Fibroblast of peridontal ligament (primary cell): Measurements from ENCODE around the gene MBNL1.
"Not testable (repeated sequence)": the region's sequence is repeated elsewhere in the genome, so short reads cannot be mapped to it uniquely, and the experiment has no call there.

Experiments used
- DNase-seq: peaks from one replicate; pipeline ENCODE4 v3.0.0-alpha.2; 2010; ENCODE audit errors: extremely low read depth

The MBNL1 gene

GRCh38 chr3:152319831-152320617 is 51.3 kb downstream of the MBNL1 start:
- no peak for DNase-seq

DNA sequence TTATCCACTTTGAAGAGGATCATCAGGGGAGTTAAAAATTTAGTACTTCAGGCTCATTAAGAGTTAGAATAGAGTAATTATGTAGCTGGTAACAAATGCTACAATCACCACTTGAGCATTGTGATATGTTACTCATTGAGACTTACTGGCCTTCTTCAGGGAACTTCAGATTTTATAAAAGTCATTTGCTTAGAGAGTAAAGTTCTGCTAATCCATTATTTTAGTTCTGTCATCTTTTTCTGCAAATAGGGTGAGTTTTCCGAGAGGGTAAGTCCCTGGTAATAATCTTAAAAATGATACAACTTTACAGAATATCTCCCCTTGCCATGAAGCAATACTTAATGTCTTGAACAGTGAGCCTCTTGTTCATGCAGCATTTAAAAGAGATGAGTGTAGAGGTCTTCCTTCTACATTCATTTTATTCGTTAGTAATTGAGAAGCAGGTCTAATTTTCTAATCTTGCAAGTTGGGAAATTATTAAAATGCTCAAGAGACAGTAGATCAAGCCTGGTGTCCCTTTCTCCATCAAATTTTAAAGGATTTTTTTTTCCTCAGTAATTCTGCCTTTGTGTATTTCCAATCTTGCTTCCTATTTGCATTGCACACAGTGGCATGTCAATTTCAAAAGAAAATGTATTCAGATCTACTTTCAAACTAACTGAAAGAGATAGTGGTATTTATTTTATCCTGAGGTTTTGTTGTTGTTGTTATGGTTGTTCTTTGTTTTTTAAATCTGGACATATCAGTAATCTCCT is 52.6 kb downstream of the MBNL1 start:
- DNase-seq, result no peak

GRCh38 chr3:152321955-152322377 is 53.2 kb downstream of the MBNL1 start:
- DNase-seq, result no peak

DNA sequence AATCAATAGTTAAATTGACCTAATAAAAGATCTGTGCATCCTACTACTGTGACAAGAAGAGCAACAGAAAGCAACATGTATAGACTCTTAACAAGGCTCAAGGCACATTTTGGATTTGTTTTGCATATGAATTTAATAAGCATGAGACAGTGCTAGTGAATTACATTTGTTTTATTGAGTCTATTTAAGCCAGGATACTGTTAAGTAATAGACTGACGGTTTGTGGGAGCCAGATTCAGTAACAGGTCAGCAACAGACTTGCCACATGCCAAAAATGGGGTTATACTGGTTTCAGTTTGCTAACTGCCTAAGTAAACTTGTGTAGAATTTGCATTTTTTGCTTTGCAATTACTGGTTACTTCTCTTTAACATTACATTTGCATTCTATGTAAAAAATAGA is 54.0 kb downstream of the MBNL1 start:
- peak; percentile 58 for DNase-seq

DNA sequence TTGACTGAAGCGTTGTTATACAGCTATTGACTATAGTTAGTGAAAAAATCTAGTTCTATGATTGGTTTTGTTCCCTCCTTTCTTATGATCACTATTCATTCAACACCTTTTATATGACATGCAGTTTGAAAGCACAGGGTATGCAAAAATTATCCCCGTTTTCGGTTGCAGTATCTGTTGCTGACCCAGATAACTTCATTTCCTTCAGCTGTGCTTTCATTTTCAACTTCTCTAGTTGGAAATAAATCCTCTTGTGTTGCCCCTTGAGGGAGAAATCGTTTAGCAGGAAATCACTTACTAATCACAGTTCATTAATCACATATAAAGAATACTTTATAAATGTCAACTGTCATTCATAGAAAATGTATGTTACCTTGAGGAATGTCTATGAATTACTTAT is 55.1 kb downstream of the MBNL1 start:
- no peak for DNase-seq

GRCh38 chr3:152325136-152325535 is 56.4 kb downstream of the MBNL1 start:
- no peak for DNase-seq

DNA sequence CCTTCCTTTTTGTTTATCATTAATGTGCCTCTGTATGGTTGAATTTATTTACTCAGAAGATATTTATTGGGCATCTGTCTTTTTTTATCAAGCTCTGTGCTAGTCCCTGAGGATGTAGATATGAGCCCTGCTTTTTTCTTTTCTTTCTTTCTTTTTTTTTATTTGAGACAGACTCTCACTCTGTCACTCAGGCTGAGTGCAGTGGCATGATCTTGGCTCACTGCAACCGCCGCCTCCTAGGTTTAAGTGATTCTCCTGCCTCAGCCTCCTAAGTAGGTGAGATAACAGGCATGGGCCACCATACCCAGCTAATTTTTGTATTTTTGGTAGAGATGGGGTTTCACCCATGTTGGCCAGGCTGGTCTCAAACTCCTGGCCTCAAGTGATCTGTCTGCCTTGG is 58.5 kb downstream of the MBNL1 start:
- DNase-seq, result no peak

GRCh38 chr3:152328841-152329240 is 60.1 kb downstream of the MBNL1 start:
- peak; percentile 90 for DNase-seq

GRCh38 chr3:152330559-152330958 is 61.8 kb downstream of the MBNL1 start:
- DNase-seq, result no peak

DNA sequence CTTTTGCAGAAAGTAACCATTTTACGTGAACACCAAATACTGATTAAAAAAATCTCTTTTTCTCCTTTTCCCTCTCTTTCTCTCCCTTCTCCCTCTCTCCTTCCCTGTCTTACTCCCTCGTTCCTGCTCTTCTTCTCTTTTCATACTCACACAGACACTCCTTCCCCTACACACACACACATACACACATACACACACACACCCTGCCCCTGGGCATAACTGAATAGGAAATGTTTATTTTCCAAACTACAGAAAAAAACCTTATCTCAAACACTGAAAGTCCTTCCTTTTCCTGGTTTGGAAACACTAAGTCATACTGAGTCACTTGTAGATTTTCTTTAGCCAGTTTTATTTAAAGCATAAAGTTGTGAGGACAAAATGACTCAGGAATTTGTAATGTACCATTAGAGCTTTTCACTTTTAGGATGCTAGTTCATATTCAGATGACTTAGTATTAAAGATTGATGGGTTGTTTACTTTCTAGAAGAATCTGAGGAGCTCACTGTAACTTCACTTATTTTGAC is 62.4 kb downstream of the MBNL1 start:
- peak; percentile 80 for DNase-seq

DNA sequence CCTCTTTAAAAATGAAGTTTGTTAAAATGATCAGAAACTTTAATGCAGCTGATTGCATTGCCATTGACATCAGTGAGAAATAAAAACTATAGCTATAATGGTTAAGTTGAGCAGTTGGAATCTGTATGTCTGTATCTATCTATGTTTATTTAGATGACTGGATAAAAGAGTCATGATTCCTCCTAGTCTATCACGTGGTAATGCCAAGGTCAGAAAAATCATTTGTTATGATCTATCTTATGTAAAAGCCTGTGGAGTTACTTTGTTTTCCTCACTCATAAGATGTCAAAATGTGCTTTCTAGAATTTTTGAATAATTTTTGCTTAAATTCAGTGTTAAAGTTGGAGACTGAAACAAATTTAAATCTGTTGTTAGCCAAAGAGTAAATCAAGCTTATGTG is 63.3 kb downstream of the MBNL1 start:
- no peak for DNase-seq

DNA sequence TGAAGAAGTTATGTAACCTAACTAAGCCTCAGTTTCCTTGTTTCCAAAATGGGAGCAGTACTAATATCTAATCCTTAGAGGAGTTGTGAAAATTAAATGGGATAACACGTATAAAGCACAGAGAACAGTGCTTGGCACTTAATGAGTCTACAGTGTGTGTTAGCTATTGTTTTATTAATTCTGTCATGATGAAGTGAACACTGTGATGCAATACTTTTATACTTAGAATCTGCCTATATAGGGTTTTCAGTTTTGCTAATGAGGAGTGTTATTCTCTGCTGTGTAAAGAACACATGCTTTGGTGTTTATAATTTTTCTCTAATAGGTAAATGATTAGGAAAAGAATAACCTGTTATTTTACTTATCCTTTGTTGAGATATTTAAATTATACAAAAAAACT is 65.2 kb downstream of the MBNL1 start:
- DNase-seq, result no peak

DNA sequence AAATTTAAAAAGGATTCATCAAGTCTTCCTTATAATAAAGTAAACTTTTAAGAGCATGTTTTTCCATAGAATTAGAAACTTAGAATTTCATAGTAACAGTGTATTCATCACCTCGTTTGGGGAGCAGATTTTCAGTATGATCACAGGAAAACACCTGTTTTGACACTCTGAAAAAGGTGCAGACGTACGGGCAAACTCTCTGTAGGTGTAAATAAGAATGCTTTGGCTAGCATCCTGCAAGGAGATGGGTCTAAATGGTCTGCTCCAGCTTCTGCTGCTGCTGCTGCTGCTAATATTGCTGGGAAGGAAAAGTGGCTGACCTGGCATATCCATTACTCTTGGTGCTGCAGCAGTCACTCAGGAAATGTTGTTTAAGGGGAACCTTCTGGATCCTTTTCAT is 66.0 kb downstream of the MBNL1 start:
- DNase-seq, result no peak

GRCh38 chr3:152335273-152335672 is 66.5 kb downstream of the MBNL1 start:
- DNase-seq, result no peak

GRCh38 chr3:152337337-152337736 is 68.6 kb downstream of the MBNL1 start:
- not testable (repeated sequence) for DNase-seq

DNA sequence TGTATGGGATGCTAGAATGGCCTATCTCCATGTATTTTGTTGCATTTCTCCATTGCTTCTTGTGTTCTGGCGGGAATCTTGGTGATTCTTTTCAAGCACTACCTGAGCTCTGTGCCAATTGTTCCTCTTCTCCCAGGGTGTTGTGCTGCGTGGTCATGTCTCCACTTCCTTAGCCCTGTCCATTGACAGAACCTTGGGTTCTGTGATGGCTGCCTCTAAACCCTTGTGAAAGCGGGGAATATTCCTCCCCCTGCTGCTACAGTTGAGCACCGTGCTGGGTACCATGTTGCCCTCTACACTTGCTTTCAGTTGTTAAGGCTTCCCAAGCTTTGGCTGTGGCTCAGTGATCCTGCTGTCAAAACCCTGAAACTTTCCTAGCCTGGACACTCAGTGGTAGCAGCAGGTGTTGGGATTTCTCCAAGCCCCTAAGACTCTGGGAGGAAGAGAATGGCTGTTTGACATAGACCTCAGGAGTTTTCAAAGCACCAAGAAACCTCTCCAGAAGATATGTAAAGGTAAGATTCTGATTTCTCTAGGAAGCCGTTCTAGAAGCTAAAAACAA is 69.5 kb downstream of the MBNL1 start:
- DNase-seq, result no peak

GRCh38 chr3:152339881-152340505 is 71.3 kb downstream of the MBNL1 start:
- no peak for DNase-seq

DNA sequence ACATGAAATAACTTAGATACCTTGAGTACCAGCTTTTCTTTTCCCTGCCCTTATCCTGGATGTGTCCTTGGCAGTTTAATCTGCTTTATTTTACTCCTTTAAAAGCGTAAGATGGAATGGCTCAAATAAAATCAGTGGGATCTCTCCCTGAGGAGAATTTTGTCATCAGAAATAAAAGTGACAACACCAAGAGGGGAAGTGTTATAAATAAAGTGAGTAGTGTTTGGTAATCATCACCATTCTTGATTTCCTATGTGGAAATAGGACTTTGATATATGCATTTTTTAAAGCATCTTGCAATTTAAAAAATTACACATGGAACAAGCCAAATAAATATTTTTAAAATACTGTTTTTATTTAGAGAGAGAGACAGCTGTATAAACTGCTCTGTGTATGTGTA is 76.5 kb downstream of the MBNL1 start:
- no peak for DNase-seq

DNA sequence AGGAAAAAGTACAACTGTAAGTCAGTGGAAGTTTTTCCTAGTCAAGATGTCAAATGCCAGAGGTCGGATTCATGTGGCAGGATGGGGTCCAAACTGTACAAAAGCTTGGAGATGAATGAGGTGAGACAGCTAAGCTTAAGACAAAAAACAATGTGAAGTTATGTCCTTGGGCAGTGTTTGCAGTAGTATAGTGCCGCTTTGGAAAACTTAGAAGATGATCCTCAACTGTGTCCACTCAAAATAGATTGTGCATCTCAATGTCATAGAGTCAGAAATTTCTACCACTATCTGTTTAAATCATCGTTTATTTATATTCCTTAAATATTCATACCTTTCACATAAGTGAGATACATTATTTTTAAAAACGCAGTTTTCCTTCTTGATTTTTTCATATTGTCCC is 77.3 kb downstream of the MBNL1 start:
- DNase-seq, result no peak

GRCh38 chr3:152346740-152347139 is 78.0 kb downstream of the MBNL1 start:
- no peak for DNase-seq

DNA sequence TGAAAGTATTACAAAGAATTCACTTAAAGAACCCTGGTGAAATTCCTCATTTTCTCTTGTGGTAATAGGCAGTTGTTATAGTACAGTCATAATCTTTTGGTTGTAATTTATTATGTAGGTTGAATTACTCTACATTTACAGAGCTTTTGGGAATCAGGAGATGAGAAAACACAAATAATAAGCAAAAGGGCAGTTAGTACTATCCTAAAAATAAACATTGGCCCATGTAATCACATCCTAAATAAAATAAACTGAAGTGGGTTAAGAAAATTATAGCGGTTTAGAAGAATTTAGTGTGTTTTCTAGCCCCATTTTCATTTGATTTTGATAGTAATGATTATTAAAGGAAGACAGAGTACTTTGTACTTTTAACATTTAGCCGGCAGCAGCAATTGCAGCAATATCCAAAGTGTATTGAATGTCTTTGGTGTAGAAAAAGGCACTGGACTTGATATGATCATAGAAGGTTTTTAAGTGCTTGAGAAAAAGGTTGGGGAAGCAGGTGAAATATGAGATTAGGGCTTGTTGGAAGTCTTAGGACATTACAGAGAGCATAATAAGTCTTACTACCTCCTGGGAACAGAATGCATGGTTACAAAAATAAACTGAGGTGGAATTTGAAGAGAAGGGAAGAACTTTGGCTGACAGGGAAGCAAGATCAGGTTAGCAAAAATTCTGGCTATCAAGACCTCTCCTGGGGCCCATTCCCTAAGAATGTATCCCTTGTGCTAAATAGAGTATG is 79.9 kb downstream of the MBNL1 start:
- DNase-seq, result no peak

GRCh38 chr3:152349392-152349791 is 80.7 kb downstream of the MBNL1 start:
- no peak for DNase-seq
